Natural killer cell treated with Interleukin-12 subunit alpha and Interleukin-12 subunit beta and Interleukin-15 and Interleukin-18, amount 100 ng/mL, for 72 hours (primary cell): ENCODE data around the gene CAMSAP2. TPM values are rescaled to one million over a fixed set of nuclear protein-coding genes. Genes with fewer than 3 reads are reported as not detected.
"Not testable (repeated sequence)": the region's sequence is repeated elsewhere in the genome, so short reads cannot be mapped to it uniquely, and the experiment has no call there.

Experiments
- ATAC-seq, 2 donors: fragments of 150-1000 bp; cut with Tn5 transposase in 1 of 2; sonication (Bioruptor Pico), chemical (Tn5 transposase) in 1 of 2; 2 replicates each; pipeline ENCODE4 v1.10.0; 2021
- DNase-seq: peaks from one replicate; pipeline ENCODE4 v3.0.0; 2022; ENCODE audit warnings: low spot score
- H3K27ac Mint-ChIP-seq, 2 donors: 1 replicate in 1 of 2; 2 replicates in 1 of 2; pipeline ENCODE4 v1.8.0; 2022; ENCODE audit warnings: mixed read lengths in 2 of 2, mild to moderate bottlenecking in 1 of 2, moderate library complexity in 1 of 2
- H3K27me3 Mint-ChIP-seq, 2 donors: 1 replicate in 1 of 2; 2 replicates in 1 of 2; pipeline ENCODE4 v1.8.0; 2022; ENCODE audit warnings: mixed read lengths in 2 of 2
- H3K36me3 Mint-ChIP-seq: one replicate; pipeline ENCODE4 v1.8.0; 2022; ENCODE audit warnings: mixed read lengths
- H3K4me1 Mint-ChIP-seq, 2 donors: 1 replicate in 1 of 2; 2 replicates in 1 of 2; pipeline ENCODE4 v1.8.0; 2022; ENCODE audit warnings: low read depth in 2 of 2, mixed read lengths in 2 of 2, mild to moderate bottlenecking in 1 of 2
- H3K4me3 Mint-ChIP-seq: one replicate; pipeline ENCODE4 v1.8.0; 2022; ENCODE audit warnings: mixed read lengths
- H3K9me3 Mint-ChIP-seq: 2 replicates; pipeline ENCODE4 v1.8.0; 2022; ENCODE audit warnings: mixed read lengths
- total RNA-seq, 2 donors: library from RNA; stranded (reverse); gene quantifications; one replicate each; pipeline ENCODE4 v1.2.3, GENCODE V29; 2022

The CAMSAP2 gene
- total RNA-seq, 2 donors from 2014 or later, result 0.31 to 0.48 TPM

DNA sequence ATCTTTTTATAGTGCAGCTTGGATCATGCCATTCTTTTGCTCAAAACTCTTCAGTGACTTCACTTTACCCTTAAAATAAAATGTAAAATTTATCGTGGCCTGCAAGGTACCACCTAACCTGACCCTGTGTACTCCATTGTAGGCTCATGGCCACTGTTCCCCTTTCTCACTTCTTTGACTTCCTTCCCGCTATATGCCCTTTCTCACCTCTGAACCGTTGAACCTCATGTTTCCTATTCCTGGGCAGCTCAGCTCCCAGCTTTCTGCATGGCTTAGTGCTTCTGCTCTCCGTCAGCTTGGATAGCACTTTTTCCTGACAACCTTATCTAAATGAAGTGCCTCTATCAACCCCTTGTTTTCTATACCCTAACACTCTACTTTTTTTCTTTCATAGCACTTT, 73.0 kb downstream of the CAMSAP2 start:
- no peaks in the 10 kb centered on the region for H3K9me3 Mint-ChIP-seq
- DNase-seq (no peak), ATAC-seq (no peak)
- H3K4me1 Mint-ChIP-seq, result no peaks in the 10 kb centered on the region
- no peaks in the 10 kb centered on the region for H3K36me3 Mint-ChIP-seq
- H3K4me3 Mint-ChIP-seq, result no peak overlapping the region
- peaks cover 17 to 23% of the 10 kb centered on the region in 2 donors for H3K27me3 Mint-ChIP-seq
- H3K27ac Mint-ChIP-seq, result no peak overlapping the region

GRCh38 chr1:200816624-200817224, 78.0 kb downstream of the CAMSAP2 start:
- H3K9me3 Mint-ChIP-seq, H3K27ac Mint-ChIP-seq, H3K36me3 Mint-ChIP-seq, H3K4me3 Mint-ChIP-seq, H3K4me1 Mint-ChIP-seq, ATAC-seq, DNase-seq: not testable (repeated sequence)
- H3K27me3 Mint-ChIP-seq, result peaks cover 6 to 10% of the 10 kb centered on the region in 2 donors

DNA sequence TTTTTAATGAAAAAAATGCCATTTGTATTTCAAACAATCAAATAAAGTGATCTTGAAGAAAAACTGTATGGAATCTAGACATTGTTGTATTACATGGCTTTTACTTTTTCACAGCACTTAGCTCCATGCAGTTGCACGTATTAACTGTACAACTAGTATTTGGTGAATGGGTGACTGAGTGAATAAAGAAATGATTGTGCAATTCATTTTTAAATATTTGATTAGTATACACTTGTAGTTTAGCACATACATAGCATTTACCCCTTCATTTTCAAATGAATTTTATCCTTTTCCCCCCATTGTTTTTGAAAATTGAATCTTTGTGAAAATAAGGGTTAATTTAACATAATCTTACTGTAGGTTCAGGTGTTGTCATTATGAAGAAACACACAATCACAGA, 79.6 kb downstream of the CAMSAP2 start:
- ATAC-seq (no peak), DNase-seq (no peak)
- Mint-ChIP-seq H3K9me3 (no peaks in the 10 kb centered on the region), H3K4me1 (no peaks in the 10 kb centered on the region), H3K4me3 (no peak overlapping the region), H3K27me3 (peaks cover 0 to 3% of the 10 kb centered on the region in 2 donors), H3K27ac (no peak overlapping the region), H3K36me3 (no peaks in the 10 kb centered on the region)

- Mint-ChIP-seq H3K27ac (no peak overlapping the region), H3K36me3 (no peaks in the 10 kb centered on the region), H3K27me3 (peaks cover 0 to 6% of the 10 kb centered on the region in 2 donors), H3K4me3 (no peak overlapping the region), H3K9me3 (no peaks in the 10 kb centered on the region), H3K4me1 (no peaks in the 10 kb centered on the region)
- ATAC-seq (no peak), DNase-seq (no peak)
These were observed 81.0 kb downstream of the CAMSAP2 start for GRCh38 chr1:200819726-200820125.

DNA sequence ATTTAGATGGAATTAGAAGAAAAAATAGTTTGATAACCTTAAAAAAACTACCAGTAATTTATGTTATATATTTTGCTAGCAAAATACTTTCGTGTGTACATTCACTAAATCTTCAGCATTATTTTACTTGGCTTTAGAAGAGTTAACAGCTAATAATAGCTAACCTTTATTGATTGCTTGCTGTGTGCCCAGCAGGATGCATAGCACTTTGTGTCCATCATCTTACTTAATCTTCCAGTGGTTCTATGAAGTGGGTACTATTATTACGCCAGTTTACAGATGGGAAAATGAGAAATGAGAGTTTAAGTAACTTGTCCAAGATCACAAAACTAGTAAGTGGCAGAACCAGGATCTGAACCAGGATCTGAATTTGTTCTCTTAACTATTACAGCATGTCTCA, 92.4 kb downstream of the CAMSAP2 start:
- Mint-ChIP-seq H3K9me3 (no peaks in the 10 kb centered on the region), H3K4me3 (no peak overlapping the region), H3K4me1 (no peaks in the 10 kb centered on the region), H3K27me3 (peaks cover 0 to 9% of the 10 kb centered on the region in 2 donors), H3K36me3 (no peaks in the 10 kb centered on the region), H3K27ac (no peak overlapping the region)
- DNase-seq, result no peak
- ATAC-seq, result no peak

- no peaks in the 10 kb centered on the region for H3K4me1 Mint-ChIP-seq
- H3K27me3 Mint-ChIP-seq, result peaks cover 0 to 6% of the 10 kb centered on the region in 2 donors
- H3K9me3 Mint-ChIP-seq, result no peaks in the 10 kb centered on the region
- H3K27ac Mint-ChIP-seq, result no peak overlapping the region
- no peaks in the 10 kb centered on the region for H3K36me3 Mint-ChIP-seq
- ATAC-seq, result no peak
- DNase-seq, result no peak
- H3K4me3 Mint-ChIP-seq, result no peak overlapping the region
These were observed 95.7 kb downstream of the CAMSAP2 start for GRCh38 chr1:200834383-200834782.

- no peak overlapping the region for H3K27ac Mint-ChIP-seq
- ATAC-seq (no peak), DNase-seq (no peak)
- peaks cover 0 to under 1% of the 10 kb centered on the region in 2 donors for H3K27me3 Mint-ChIP-seq
- H3K36me3 Mint-ChIP-seq, result no peaks in the 10 kb centered on the region
- H3K4me1 Mint-ChIP-seq, result no peaks in the 10 kb centered on the region
- no peak overlapping the region for H3K4me3 Mint-ChIP-seq
- no peaks in the 10 kb centered on the region for H3K9me3 Mint-ChIP-seq
These were observed 97.5 kb downstream of the CAMSAP2 start for GRCh38 chr1:200836213-200836612.

DNA sequence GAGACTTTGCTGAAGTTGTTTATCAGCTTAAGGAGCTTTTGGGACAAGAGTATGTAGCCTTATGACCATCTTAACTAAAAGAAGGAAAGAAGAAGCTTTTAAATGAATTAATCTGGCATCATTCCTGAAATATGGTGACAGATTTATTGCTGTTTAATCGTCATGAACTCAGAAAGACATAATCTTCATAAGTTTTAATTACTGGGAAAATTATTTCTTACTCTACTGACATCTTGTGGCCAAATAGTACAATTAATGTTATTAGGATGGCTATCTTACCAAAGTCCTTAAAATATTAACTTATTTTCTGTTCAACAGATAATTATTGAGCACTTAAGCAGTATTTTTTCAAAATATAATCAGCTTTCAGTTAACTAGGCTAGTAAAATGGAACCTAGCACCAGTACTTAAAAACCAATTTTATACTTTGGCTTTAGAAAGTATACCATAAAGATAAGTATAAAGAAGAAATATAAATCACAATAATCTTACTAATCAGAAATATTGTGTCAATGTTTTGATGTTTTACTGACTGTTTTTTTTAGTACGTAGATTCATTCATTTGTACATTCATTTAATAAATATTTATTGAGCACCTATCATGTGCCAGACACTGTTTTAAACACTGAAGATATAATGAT, 99.4 kb downstream of the CAMSAP2 start:
- Mint-ChIP-seq H3K36me3 (no peaks in the 10 kb centered on the region), H3K27ac (no peak overlapping the region), H3K9me3 (no peaks in the 10 kb centered on the region), H3K27me3 (no peaks in the 10 kb centered on the region), H3K4me3 (no peak overlapping the region), H3K4me1 (no peaks in the 10 kb centered on the region)
- no peak for ATAC-seq
- no peak for DNase-seq

DNA sequence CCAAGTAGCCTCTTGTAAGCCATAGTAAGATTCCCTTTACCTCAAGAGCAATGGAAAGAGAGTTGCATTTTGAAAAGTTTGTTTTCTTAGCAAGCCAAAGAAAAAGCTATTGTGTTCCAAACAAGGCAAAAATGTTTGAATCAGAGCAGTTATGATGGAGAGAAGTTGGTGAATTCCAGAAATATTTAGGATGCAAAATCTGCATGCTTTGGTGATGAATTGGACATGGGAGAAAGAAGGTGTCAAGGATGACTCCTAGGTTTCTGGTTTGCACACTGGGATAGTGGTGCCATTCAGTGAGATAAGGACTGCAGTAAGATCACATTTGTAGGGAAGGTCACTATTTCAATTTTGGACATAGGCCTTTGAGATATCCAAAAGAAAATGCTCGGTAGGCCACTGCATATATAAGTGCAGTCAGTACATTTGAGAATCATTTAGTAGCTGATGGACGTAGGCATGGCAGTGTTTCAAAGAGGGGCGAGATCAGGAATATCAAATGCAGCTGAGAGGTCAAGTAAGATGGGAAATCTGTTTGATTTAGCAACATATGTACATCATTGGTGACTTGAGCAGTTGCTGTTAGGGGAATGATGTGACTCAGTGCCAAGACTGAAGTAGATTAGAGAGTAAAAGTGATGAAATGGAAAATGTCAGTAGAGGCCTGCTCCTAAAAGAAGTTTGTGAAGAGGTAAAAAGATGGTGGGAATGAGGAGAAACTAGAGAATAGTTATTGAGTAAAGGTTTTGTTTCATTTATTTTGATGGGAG, 100.2 kb downstream of the CAMSAP2 start:
- no peak overlapping the region for H3K4me3 Mint-ChIP-seq
- H3K27me3 Mint-ChIP-seq, result no peaks in the 10 kb centered on the region
- no peak overlapping the region for H3K27ac Mint-ChIP-seq
- no peak for DNase-seq
- no peaks in the 10 kb centered on the region for H3K36me3 Mint-ChIP-seq
- no peaks in the 10 kb centered on the region for H3K9me3 Mint-ChIP-seq
- no peak for ATAC-seq
- no peaks in the 10 kb centered on the region for H3K4me1 Mint-ChIP-seq

DNA sequence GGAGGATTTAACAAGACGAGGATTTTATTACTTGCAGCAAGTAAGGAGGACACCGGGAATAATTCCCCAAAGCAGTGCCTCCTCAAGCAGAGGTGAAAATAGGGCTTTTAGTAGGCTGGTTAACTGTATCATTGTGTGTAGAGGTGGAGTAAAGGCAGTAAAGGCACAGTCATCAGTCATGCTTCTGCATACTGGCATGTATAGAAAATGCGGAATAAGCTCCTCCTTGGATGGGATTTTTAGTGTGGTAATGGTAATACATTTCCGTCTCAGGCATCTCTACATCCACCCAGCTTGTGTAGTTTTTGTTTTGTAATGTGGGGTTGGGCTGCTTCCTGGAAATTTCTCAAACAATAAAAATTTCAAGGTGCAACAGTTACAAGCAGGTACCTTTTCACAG, 106.7 kb downstream of the CAMSAP2 start:
- Mint-ChIP-seq H3K27me3 (peaks cover 0 to 8% of the 10 kb centered on the region in 2 donors), H3K4me3 (no peak overlapping the region), H3K9me3 (no peaks in the 10 kb centered on the region), H3K36me3 (no peaks in the 10 kb centered on the region), H3K4me1 (peaks cover 15 to 18% of the 10 kb centered on the region in 2 donors), H3K27ac (no peak overlapping the region)
- ATAC-seq (no peak), DNase-seq (no peak)

DNA sequence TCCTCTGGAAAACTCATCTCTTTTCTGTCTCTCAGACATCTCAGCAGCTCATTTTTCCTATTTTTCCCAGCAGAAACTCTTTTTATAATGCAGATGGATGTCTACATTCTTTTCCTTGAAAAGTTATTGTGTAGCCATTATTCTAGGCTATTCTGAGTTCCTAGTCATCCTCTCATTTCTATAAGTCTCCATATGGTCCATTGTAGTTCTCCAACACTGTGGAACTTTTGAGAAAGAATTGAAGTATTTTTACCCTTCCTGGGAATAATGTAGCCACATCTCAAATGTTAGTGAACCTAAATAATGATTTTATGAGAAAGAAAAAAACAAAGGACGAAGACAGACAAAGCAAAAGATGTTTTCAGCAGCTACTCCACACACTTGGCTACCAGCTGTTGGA, 107.7 kb downstream of the CAMSAP2 start:
- no peak overlapping the region for H3K4me3 Mint-ChIP-seq
- DNase-seq (no peak), ATAC-seq (no peak)
- H3K4me1 Mint-ChIP-seq, result peaks cover 20 to 23% of the 10 kb centered on the region in 2 donors
- no peaks in the 10 kb centered on the region for H3K36me3 Mint-ChIP-seq
- H3K9me3 Mint-ChIP-seq, result no peaks in the 10 kb centered on the region
- H3K27ac Mint-ChIP-seq, result no peak overlapping the region
- peaks cover 0 to 8% of the 10 kb centered on the region in 2 donors for H3K27me3 Mint-ChIP-seq

DNA sequence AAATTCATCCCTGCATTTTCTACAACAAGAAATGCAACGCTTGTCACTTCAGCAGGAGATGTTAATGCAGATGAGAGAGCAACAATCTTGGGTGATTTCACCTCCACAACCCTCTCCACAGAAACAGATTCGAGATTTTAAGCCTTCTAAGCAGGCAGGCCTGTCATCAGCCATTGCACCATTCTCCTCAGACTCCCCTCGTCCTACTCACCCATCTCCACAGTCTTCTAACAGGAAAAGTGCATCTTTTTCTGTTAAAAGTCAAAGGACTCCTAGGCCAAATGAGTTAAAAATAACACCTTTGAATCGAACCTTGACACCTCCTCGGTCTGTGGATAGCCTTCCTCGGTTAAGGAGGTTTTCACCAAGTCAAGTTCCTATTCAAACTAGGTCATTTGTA, 110.7 kb downstream of the CAMSAP2 start:
- DNase-seq (no peak), ATAC-seq (peak; percentile 54 to 67)
- Mint-ChIP-seq H3K27ac (peak overlapping the region in 1 of 2 donors; percentile 1), H3K9me3 (no peaks in the 10 kb centered on the region), H3K4me3 (peak overlapping the region; percentile 3), H3K27me3 (peaks cover 3 to 13% of the 10 kb centered on the region in 2 donors), H3K4me1 (peaks cover 20 to 27% of the 10 kb centered on the region in 2 donors), H3K36me3 (no peaks in the 10 kb centered on the region)

- DNase-seq, result no peak
- Mint-ChIP-seq H3K4me3 (no peak overlapping the region), H3K27me3 (peaks cover 3 to 13% of the 10 kb centered on the region in 2 donors), H3K9me3 (no peaks in the 10 kb centered on the region), H3K4me1 (peaks cover 20 to 27% of the 10 kb centered on the region in 2 donors), H3K27ac (no peak overlapping the region), H3K36me3 (no peaks in the 10 kb centered on the region)
- no peak for ATAC-seq
These were observed 111.9 kb downstream of the CAMSAP2 start for GRCh38 chr1:200850554-200850953.

DNA sequence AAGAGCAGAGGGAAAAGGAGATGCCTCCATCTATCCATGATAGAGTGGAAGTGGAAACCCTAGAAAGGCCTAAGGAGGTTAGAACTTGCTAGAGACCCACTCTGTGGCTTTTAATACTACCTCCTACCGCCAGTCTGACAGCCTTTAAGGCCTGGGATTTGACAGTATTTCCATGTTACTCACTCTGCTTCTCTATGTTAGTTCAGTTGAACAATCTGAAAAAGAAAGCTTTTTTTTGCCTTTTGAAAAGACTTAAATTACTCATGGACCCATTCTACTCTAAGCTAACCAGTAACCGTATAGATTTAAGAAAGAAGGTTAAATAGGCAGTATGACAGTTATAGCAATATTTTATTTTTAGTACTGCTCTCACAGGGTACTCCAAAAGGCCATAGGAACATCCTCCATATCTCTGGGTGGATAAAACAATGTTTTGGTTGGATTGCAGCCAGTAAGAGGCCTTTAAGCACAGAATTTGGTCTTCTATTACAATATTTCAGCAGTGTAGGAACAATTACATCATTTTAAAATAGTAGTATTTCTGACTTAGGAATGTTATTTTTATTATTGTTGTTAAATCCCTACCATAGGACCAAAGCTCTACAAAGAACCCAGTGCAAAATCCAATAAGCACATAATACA, 118.1 kb downstream of the CAMSAP2 start:
- Mint-ChIP-seq H3K36me3 (no peaks in the 10 kb centered on the region), H3K4me1 (peaks cover 15 to 31% of the 10 kb centered on the region in 2 donors), H3K27me3 (peaks cover 6% of the 10 kb centered on the region in 2 donors), H3K9me3 (no peaks in the 10 kb centered on the region), H3K4me3 (no peak overlapping the region), H3K27ac (no peak overlapping the region)
- DNase-seq, result no peak
- ATAC-seq, result no peak
